HG03565 (cell line): Measurements from ENCODE around the gene GCDH.
"Not testable (repeated sequence)": the region's sequence is repeated elsewhere in the genome, so short reads cannot be mapped to it uniquely, and the experiment has no call there.

Experiments used
- ATAC-seq: cut with Tn5 transposase; IDR thresholded peaks from one replicate; pipeline ENCODE4 v1.9.1; 2021; ENCODE audit warnings: mild to moderate bottlenecking, moderate library complexity; ENCODE audit not compliant: unreplicated experiment

GCDH gene

GRCh38 chr19:12890787-12891552, at the start of gene GCDH:
Gene GCDH, plus strand, starts transcription at chr19:12891160. Its CDS starts 145 bp downstream, at chr19:12891305.
- ATAC-seq: peak; percentile 89

GRCh38 chr19:12842511-12842910, 48.4 kb upstream of the GCDH start:
- no peak for ATAC-seq

DNA sequence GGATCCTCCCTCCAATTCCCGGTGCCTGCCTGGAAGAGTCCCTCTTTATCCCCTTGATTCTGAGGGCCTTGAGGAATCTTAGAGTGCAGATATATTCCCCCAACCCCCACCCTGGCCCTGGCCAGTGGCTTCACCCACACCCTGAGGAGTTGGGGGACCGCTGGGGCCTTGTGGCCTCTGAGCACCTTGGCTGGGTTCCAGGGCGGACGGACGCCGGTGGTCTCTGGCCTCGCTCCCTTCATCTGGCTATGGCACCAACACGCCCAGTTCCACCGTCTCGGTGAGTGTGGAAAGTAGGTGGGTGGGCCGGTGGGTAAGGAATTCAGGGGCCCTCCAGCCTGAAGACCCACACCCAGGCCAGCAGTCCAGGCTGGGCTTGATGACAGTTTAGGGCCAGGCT, 47.6 kb upstream of the GCDH start:
- no peak for ATAC-seq

- no peak for ATAC-seq
Measured at GRCh38 chr19:12843999-12844732, 46.8 kb upstream of the GCDH start.

GRCh38 chr19:12846613-12847012, 44.3 kb upstream of the GCDH start:
- not testable (repeated sequence) for ATAC-seq

GRCh38 chr19:12847159-12848139, 43.5 kb upstream of the GCDH start:
- ATAC-seq: peak; percentile 65

GRCh38 chr19:12856653-12857052, 34.3 kb upstream of the GCDH start:
- ATAC-seq: no peak

DNA sequence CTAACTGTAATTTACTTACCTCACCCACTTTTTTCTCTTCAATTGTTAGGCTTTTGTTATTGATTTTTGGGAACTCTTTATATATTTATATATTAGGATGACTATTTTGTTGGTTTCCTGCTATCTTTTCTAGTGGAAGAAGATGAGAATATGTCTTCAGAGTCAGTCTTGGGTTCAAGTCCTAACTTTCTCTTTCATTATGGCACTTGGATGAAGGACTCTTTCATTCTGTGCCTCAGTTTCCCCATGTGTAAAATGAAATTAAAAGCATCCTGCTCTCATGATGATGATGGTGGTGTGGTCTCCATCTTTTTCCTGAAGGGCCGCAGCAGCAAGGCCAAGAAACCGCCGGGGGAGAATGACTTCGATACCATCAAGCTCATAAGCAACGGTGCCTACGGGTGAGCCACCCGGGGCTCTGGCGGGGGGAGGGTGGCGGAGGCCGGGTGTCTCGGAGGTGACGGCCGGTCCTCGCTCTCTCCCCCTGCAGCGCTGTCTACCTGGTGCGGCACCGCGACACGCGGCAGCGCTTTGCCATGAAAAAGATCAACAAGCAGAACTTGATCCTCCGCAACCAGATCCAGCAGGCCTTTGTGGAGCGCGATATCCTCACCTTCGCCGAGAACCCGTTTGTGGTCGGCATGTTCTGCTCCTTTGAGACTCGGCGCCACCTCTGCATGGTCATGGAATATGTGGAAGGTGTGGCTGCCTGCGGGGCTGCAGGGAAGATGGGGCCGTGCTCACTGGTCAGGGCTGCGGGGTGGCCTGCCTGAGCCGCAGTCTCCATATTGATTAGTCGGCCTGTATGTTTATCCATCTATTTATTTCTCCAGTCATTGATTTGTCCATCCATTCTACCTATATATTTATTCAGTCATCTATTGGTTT, 32.7 kb upstream of the GCDH start:
- no peak for ATAC-seq

GRCh38 chr19:12859546-12859945, 31.4 kb upstream of the GCDH start:
- no peak for ATAC-seq

DNA sequence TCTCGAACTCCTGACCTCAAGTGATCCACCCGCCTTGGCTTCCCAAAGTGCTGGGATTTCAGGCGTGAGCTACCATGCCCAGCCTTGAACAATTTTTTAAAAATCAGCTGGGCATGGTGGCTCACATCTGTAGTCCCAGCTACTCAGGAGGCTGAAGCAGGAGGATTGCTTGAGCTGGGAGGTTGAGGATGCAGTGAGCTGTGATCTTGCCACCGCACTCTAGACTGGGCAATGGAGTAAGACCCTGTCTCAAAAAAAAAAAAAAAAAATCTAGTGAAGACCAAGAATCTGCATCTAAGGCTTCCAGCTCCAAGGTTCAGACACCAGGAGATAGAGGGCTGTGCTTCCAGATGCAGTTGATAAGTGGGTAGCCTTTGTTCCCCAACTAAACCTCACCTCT, 26.8 kb upstream of the GCDH start:
- ATAC-seq: no peak

GRCh38 chr19:12864721-12865715, 25.9 kb upstream of the GCDH start:
- no peak for ATAC-seq

- ATAC-seq: no peak
Measured at GRCh38 chr19:12865746-12866415, 25.1 kb upstream of the GCDH start.

DNA sequence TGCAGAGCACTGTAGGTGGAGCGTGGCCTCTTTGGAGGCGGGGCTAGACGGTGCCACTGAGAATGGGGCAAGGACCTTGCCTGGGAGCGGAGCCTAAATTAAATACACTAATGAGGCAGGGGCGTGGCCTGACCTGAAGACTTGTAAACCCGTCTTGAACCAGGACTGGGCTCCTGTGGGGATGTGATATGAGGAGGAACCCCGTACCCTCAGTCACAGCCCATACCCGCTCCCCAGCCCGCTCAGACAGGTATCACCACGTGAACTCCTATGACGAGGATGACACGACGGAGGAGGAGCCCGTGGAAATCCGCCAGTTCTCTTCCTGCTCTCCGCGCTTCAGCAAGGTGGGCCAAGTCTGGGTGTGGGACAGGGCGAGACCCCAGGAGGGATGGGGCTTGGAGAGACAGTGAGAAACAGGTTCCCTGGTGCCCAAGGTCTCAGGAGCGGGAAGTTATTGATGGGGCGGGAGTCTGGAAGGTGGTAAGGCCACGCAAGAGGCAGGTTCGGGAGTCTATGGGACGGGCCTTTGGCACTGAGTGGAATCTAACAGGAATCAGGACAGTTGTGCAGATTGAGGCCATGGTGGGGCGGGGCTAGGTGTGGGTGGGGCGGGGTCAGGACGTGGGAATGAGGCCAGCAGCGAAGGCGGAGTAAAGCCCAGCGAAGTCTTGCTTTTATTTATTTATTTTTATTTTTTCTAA, 24.4 kb upstream of the GCDH start:
- no peak for ATAC-seq

- ATAC-seq: no peak
Measured at GRCh38 chr19:12867120-12868099, 23.6 kb upstream of the GCDH start.

- ATAC-seq: no peak
Measured at GRCh38 chr19:12868540-12869112, 22.3 kb upstream of the GCDH start.

DNA sequence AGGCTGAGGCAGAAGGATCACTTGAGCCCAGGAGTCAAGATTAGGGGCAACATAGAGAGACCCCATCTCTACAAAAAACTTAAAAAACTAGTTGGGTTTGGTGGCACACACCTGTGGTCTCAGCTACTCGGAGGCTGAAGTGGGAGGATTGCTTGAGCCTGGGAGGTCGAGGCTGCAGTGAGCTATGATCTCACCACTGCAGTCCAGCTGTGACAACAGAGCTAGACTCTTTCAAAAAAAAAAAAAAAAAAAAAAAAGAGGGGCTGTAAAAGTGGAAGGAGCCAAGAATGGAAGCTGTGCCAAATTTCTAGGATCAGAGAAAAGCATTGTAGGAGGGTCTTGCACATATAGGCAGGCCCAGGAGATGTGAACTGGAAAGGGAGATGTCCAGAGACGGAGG, 19.3 kb upstream of the GCDH start:
- ATAC-seq: no peak
